ENCODE data around the gene CYTIP. TPM values are rescaled to one million over a fixed set of nuclear protein-coding genes. Genes with fewer than 3 reads are reported as not detected.
A peak's percentile ranks its signal among the peaks of the same experiment; 100 is the strongest.

The CYTIP gene
- total RNA-seq, 2 donors from 2014 or later = 286 to 294 TPM

GRCh38 chr2:157428500-157429175 is 15.3 kb downstream of the CYTIP start:
- H3K9me3 ChIP-seq (ENCODE audit: control insufficient read depth, low read length, poor library complexity, severe bottlenecking) = peaks cover 4% of the 10 kb centered on the region
- no peak for ATAC-seq
- peaks cover 31% of the 10 kb centered on the region for H3K36me3 Mint-ChIP-seq (ENCODE audit: low read depth)
- H3K27ac Mint-ChIP-seq = peak overlapping the region; percentile 100
- peaks cover 45% of the 10 kb centered on the region for H3K4me1 Mint-ChIP-seq
- H3K4me3 Mint-ChIP-seq = peak overlapping the region; percentile 19
- no peaks in the 10 kb centered on the region for H3K27me3 Mint-ChIP-seq
- DNase-seq = no peak

GRCh38 chr2:157427922-157428303 is 16.0 kb downstream of the CYTIP start:
- no peak for ATAC-seq

DNA sequence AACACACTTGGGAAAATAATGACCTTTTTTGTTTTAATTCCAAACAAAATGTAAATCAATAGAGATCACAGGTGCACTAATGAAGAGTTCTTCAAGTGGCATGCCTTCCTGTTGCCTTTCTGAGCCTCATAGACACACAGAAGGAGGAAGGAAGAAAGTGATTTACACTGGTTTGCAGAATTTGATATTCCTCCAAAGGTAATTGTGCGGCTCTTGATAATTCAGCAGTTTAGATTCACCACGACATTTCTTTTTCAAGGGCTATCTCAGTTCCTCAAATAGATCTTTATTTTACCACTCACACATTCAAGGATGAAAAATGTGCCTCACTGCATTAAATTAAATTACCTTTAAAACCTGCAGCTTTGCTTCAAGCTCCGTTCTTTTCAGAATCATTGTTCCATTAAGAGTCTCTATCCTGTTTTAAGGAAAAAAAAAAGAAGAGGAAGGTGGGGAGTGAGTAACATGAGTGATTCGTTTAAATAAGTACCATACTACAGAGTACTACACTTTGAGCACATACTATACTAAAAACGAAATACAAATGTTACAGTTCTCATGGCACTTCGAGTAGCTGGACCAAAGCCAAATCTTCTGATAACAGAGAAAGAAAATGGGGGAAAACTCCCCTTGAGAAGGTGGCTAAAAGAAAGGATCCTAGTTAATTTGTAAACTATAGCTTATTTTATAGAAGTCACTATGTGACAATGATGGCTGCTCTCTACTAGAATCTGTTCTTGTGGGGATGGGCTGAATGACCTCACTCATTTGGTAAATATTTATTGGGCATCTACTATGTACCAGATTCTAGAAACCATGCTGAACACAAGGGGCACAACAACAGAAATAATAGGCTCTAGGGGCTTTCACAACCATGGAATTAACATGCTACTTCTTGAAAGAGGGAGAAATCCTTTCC is 16.6 kb downstream of the CYTIP start:
- no peak for DNase-seq
- Mint-ChIP-seq H3K4me3 (peak overlapping the region; percentile 25), H3K36me3 (ENCODE audit: low read depth) (peaks cover 26% of the 10 kb centered on the region), H3K4me1 (peaks cover 35% of the 10 kb centered on the region), H3K27ac (peak overlapping the region; percentile 100), H3K27me3 (no peaks in the 10 kb centered on the region)
- H3K9me3 ChIP-seq (ENCODE audit: control insufficient read depth, low read length, poor library complexity, severe bottlenecking) = peaks cover 4% of the 10 kb centered on the region
- no peak for ATAC-seq

More at GRCh38 chr2:157427922-157428303, 16.0 kb downstream of the CYTIP start:
- peaks cover 4% of the 10 kb centered on the region for H3K9me3 ChIP-seq (ENCODE audit: control insufficient read depth, low read length, poor library complexity, severe bottlenecking)
- DNase-seq = no peak
- peak overlapping the region; percentile 25 for H3K4me3 Mint-ChIP-seq
- no peaks in the 10 kb centered on the region for H3K27me3 Mint-ChIP-seq
- peak overlapping the region; percentile 100 for H3K27ac Mint-ChIP-seq
- peaks cover 31% of the 10 kb centered on the region for H3K36me3 Mint-ChIP-seq (ENCODE audit: low read depth)
- peaks cover 40% of the 10 kb centered on the region for H3K4me1 Mint-ChIP-seq

DNA sequence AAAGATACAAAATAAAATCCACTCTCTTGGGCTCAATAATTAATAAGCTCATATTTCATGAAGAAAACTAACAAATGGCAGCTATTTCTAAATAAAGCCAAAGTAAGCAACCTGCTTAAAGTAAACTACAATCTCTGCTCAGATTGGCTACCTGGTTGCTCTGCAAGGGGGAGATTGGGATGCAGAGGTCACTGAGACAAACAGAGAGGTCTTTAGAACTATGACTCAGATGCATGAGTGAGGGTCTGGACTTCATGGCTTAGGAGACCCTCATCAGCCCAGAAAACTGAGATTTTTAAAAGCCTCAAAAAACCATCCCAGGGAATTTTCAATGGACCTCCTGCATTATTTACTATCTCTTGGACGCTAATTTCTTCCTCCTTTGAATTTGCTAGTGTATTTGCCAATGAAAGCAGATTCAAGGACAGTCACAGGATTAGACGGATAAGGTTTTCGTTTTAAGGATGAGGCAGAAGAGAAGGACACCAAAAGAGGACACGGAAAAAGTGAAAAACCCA is 17.4 kb downstream of the CYTIP start:
- DNase-seq = no peak
- H3K27me3 Mint-ChIP-seq = no peaks in the 10 kb centered on the region
- peaks cover 32% of the 10 kb centered on the region for H3K4me1 Mint-ChIP-seq
- peaks cover 26% of the 10 kb centered on the region for H3K36me3 Mint-ChIP-seq (ENCODE audit: low read depth)
- ATAC-seq = no peak
- H3K4me3 Mint-ChIP-seq = no peak overlapping the region
- H3K9me3 ChIP-seq (ENCODE audit: control insufficient read depth, low read length, poor library complexity, severe bottlenecking) = peaks cover 4% of the 10 kb centered on the region
- H3K27ac Mint-ChIP-seq = peak overlapping the region; percentile 100

- DNase-seq (no peak), ATAC-seq (no peak)
- Mint-ChIP-seq H3K4me3 (no peak overlapping the region), H3K4me1 (peaks cover 39% of the 10 kb centered on the region), H3K27me3 (no peaks in the 10 kb centered on the region), H3K36me3 (ENCODE audit: low read depth) (peaks cover 21% of the 10 kb centered on the region), H3K27ac (no peak overlapping the region)
- peaks cover 4% of the 10 kb centered on the region for H3K9me3 ChIP-seq (ENCODE audit: control insufficient read depth, low read length, poor library complexity, severe bottlenecking)
Observed at GRCh38 chr2:157424374-157424773, 19.5 kb downstream of the CYTIP start.

GRCh38 chr2:157421964-157422363 is 21.9 kb downstream of the CYTIP start:
- H3K27me3 Mint-ChIP-seq = no peaks in the 10 kb centered on the region
- H3K36me3 Mint-ChIP-seq (ENCODE audit: low read depth) = peaks cover 12% of the 10 kb centered on the region
- no peak for ATAC-seq
- peaks cover 42% of the 10 kb centered on the region for H3K4me1 Mint-ChIP-seq
- peak overlapping the region; percentile 68 for H3K4me3 Mint-ChIP-seq
- H3K9me3 ChIP-seq (ENCODE audit: control insufficient read depth, low read length, poor library complexity, severe bottlenecking) = peaks cover 2% of the 10 kb centered on the region
- DNase-seq = no peak
- peak overlapping the region; percentile 88 for H3K27ac Mint-ChIP-seq

GRCh38 chr2:157421331-157421944 is 22.5 kb downstream of the CYTIP start:
- Mint-ChIP-seq H3K27ac (peak overlapping the region; percentile 88), H3K27me3 (no peaks in the 10 kb centered on the region), H3K4me1 (peaks cover 46% of the 10 kb centered on the region), H3K36me3 (ENCODE audit: low read depth) (peaks cover 12% of the 10 kb centered on the region), H3K4me3 (peak overlapping the region; percentile 68)
- peaks cover 2% of the 10 kb centered on the region for H3K9me3 ChIP-seq (ENCODE audit: control insufficient read depth, low read length, poor library complexity, severe bottlenecking)
- DNase-seq (no peak), ATAC-seq (no peak)

GRCh38 chr2:157420771-157421323 is 23.0 kb downstream of the CYTIP start:
- H3K4me3 Mint-ChIP-seq = peak overlapping the region; percentile 63
- peaks cover 13% of the 10 kb centered on the region for H3K36me3 Mint-ChIP-seq (ENCODE audit: low read depth)
- H3K9me3 ChIP-seq (ENCODE audit: control insufficient read depth, low read length, poor library complexity, severe bottlenecking) = peaks cover 2% of the 10 kb centered on the region
- DNase-seq (no peak), ATAC-seq (peak; percentile 43)
- peaks cover 48% of the 10 kb centered on the region for H3K4me1 Mint-ChIP-seq
- peak overlapping the region; percentile 88 for H3K27ac Mint-ChIP-seq
- no peaks in the 10 kb centered on the region for H3K27me3 Mint-ChIP-seq

DNA sequence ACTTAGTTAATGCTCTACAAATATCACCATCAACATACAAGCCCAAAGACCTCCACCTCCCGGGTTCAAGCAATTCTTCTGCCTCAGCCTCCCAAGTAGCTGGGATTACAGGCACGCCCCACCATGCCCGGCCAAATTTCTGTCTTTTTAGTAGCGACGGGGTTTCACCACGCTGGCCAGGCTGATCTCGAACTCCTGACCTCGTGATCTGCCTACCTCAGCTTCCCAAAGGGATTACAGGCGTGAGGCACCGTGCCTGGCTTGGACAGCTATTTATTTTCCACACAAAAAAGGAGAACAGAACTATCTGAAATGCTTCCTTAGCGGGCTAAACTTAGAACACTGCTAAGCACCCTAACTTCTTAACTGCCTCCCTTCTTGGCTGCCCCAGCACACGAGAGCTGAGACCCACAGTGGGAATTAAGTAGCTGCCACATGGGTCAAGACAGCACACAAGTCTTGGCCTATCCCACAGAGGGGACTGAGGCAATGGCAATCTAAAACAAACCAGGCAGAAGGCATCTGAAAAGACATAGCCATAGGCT is 24.8 kb downstream of the CYTIP start:
- Mint-ChIP-seq H3K4me3 (peak overlapping the region; percentile 66), H3K27me3 (no peaks in the 10 kb centered on the region)

DNA sequence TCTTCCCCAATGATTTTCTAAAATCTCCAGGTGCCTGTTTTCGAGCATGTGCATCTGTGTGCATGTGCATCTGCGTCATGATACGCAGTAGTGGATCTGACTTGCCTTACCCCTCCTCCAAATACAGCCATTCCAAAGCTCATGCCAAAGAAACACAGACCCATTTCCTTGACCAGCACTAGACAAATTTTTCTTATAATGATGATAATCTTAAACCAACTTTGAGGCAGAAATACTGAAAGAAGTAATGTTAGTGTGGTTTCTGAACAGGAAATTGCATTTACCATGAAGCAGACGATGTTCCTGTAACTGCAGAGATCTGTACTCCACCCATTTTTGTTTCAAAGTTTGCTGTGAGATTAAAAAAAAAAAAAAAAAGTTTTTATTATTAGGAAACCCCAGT is 25.6 kb downstream of the CYTIP start:
- no peaks in the 10 kb centered on the region for H3K27me3 Mint-ChIP-seq
- H3K4me1 Mint-ChIP-seq = peaks cover 69% of the 10 kb centered on the region
- peaks cover 11% of the 10 kb centered on the region for H3K36me3 Mint-ChIP-seq (ENCODE audit: low read depth)
- ATAC-seq (peak; percentile 65), DNase-seq (no peak)
- peak overlapping the region; percentile 88 for H3K27ac Mint-ChIP-seq
- peak overlapping the region; percentile 62 for H3K4me3 Mint-ChIP-seq
- H3K9me3 ChIP-seq (ENCODE audit: control insufficient read depth, low read length, poor library complexity, severe bottlenecking) = peaks cover 2% of the 10 kb centered on the region

More for the DNA sequence above, 24.8 kb downstream of the CYTIP start:
- Mint-ChIP-seq H3K36me3 (ENCODE audit: low read depth) (peaks cover 11% of the 10 kb centered on the region), H3K4me1 (peaks cover 61% of the 10 kb centered on the region), H3K27ac (peak overlapping the region; percentile 88)
- DNase-seq = no peak
- peaks cover 2% of the 10 kb centered on the region for H3K9me3 ChIP-seq (ENCODE audit: control insufficient read depth, low read length, poor library complexity, severe bottlenecking)
- no peak for ATAC-seq

- Mint-ChIP-seq H3K27ac (peak overlapping the region; percentile 97), H3K36me3 (ENCODE audit: low read depth) (peaks cover 11% of the 10 kb centered on the region), H3K27me3 (no peaks in the 10 kb centered on the region), H3K4me3 (peak overlapping the region; percentile 64), H3K4me1 (peaks cover 69% of the 10 kb centered on the region)
- DNase-seq (no peak), ATAC-seq (no peak)
- H3K9me3 ChIP-seq (ENCODE audit: control insufficient read depth, low read length, poor library complexity, severe bottlenecking) = peaks cover 2% of the 10 kb centered on the region
Observed at GRCh38 chr2:157415591-157416101, 28.2 kb downstream of the CYTIP start.

- peaks cover 12% of the 10 kb centered on the region for H3K36me3 Mint-ChIP-seq (ENCODE audit: low read depth)
- DNase-seq (no peak), ATAC-seq (no peak)
- H3K27ac Mint-ChIP-seq = peak overlapping the region; percentile 97
- peaks cover 2% of the 10 kb centered on the region for H3K9me3 ChIP-seq (ENCODE audit: control insufficient read depth, low read length, poor library complexity, severe bottlenecking)
- peaks cover 61% of the 10 kb centered on the region for H3K4me1 Mint-ChIP-seq
- no peaks in the 10 kb centered on the region for H3K27me3 Mint-ChIP-seq
- peak overlapping the region; percentile 83 for H3K4me3 Mint-ChIP-seq
Observed at GRCh38 chr2:157414050-157414449, 29.8 kb downstream of the CYTIP start.

All from T-helper 17 cell (primary cell).